Common myeloid progenitor, CD34-positive (primary cell): ENCODE results near the gene MAGIX.
"Not testable (repeated sequence)": the region's sequence is repeated elsewhere in the genome, so short reads cannot be mapped to it uniquely, and the experiment has no call there.

Source experiments
- CTCF ChIA-PET: fragments of 350-600 bp; sonication (Branson Sonifier 250); formaldehyde crosslinking; loops from one replicate; lab custom pipeline; 2021; ENCODE audit warnings: antibody characterized with exemption; lab: Charles Lee
- POLR2A ChIA-PET: fragments of 350-600 bp; sonication (Branson Sonifier 250); formaldehyde crosslinking; loops from one replicate; lab custom pipeline; 2021; ENCODE audit warnings: antibody characterized with exemption; lab: Charles Lee
- DNase-seq, 3 donors: peaks; one replicate each; pipeline versions ENCODE4 v3.0.0 to v3.0.0-alpha.2; 2013
- H3K27ac ChIP-seq, 2 experiments: 1 replicate in 1 of 2; 2 replicates in 1 of 2; pipeline ENCODE4 v1.7.0; 2013; ENCODE audit warnings: inconsistent platforms in 2 of 2, low read length in 2 of 2, mild to moderate bottlenecking in 2 of 2, low read depth in 1 of 2, moderate library complexity in 1 of 2; ENCODE audit not compliant: severe bottlenecking in 2 of 2, insufficient read depth in 1 of 2, poor library complexity in 1 of 2
- H3K27me3 ChIP-seq, 5 experiments: replicated peaks in 2 of 5; 1 replicate in 3 of 5; 2 replicates in 2 of 5; pipeline versions ENCODE4 v1.6.1 to v1.7.0; 2013; ENCODE audit warnings: low read length in 4 of 5, mild to moderate bottlenecking in 2 of 5, moderate library complexity in 2 of 5, inconsistent platforms in 1 of 5; ENCODE audit not compliant: insufficient read depth in 5 of 5, control insufficient read depth in 4 of 5
- H3K36me3 ChIP-seq, 4 experiments: 1 replicate in 2 of 4; 2 replicates in 2 of 4; pipeline versions ENCODE4 v1.6.1 to v1.7.0; 2013; ENCODE audit warnings: low read length in 3 of 4, control low read depth in 1 of 4, mild to moderate bottlenecking in 1 of 4; ENCODE audit not compliant: control insufficient read depth in 4 of 4, insufficient read depth in 4 of 4
- H3K4me1 ChIP-seq, 4 experiments: 1 replicate in 3 of 4; 2 replicates in 1 of 4; pipeline versions ENCODE4 v1.6.1 to v1.7.1; 2013; ENCODE audit warnings: low read length in 3 of 4, mild to moderate bottlenecking in 3 of 4, control low read depth in 1 of 4, inconsistent platforms in 1 of 4, moderate library complexity in 1 of 4; ENCODE audit not compliant: control insufficient read depth in 4 of 4, insufficient read depth in 4 of 4; ENCODE audit errors: control extremely low read depth in 1 of 4
- H3K4me3 ChIP-seq, 7 experiments: 1 replicate in 4 of 7; 2 replicates in 3 of 7; pipeline versions ENCODE4 v1.5.1 to v1.7.0; 2013; ENCODE audit warnings: mild to moderate bottlenecking in 7 of 7, low read length in 6 of 7, moderate library complexity in 6 of 7, inconsistent platforms in 2 of 7, low read depth in 2 of 7, control low read depth in 1 of 7; ENCODE audit not compliant: insufficient read depth in 4 of 7, control insufficient read depth in 1 of 7; ENCODE audit errors: extremely low read depth in 1 of 7
- H3K9me3 ChIP-seq, 5 experiments: 1 replicate in 4 of 5; 2 replicates in 1 of 5; pipeline versions ENCODE4 v1.6.1 to v1.7.1; 2013; ENCODE audit warnings: low read length in 4 of 5, mild to moderate bottlenecking in 2 of 5, inconsistent platforms in 1 of 5, low read depth in 1 of 5, moderate library complexity in 1 of 5; ENCODE audit not compliant: control insufficient read depth in 4 of 5, insufficient read depth in 2 of 5; ENCODE audit errors: control extremely low read depth in 1 of 5
- WGBS: methylation state at CpG from one replicate; pipeline ENCODE4 v1.1.5; 2013; ENCODE audit not compliant: insufficient coverage; 5-methylcytosine and 5-hydroxymethylcytosine counted together

Gene MAGIX

DNA sequence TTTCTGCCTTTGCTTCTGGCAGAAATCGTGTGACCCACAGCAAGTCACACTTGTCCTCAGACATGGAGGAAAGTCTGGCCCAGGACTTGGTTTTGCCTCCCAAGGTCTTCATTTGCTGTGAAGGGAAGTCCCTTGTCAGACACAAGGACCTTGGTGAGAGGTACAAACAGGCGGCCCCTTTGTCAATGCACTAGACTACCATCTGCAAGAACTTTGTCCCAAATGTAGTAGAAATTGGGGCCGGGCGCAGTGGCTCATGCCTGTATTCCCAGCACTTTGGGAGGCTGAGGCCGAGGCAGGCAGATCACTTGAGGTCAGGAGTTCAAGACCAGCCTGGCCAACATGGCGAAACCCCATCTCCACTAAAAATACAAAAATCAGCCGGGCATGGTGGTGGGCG is 11.0 kb downstream of the MAGIX start:
- DNase-seq, H3K9me3 ChIP-seq, H3K27me3 ChIP-seq, H3K27ac ChIP-seq, POLR2A ChIA-PET: not testable (repeated sequence)
- WGBS, result 90% methylated on average over 5 of the region's 8 CpGs
- peaks cover 0 to 36% (median 10%) of the 10 kb centered on the region in 4 experiments for H3K36me3 ChIP-seq
- peak overlapping the region in 2 of 7 experiments; percentile 77 to 82 for H3K4me3 ChIP-seq
- CTCF ChIA-PET, result interaction anchor here (1.1 to 1.8 kb wide), 4 partner anchors 9 to 28 kb away, joined by 3 to 6 read pairs (median 4); no protein-coding TSS in a partner anchor
- peaks cover 3 to 52% (median 26%) of the 10 kb centered on the region in 4 experiments for H3K4me1 ChIP-seq

- CTCF ChIA-PET, result interaction anchor here (1.0 to 1.8 kb wide), 5 partner anchors 16 to 54 kb away, joined by 3 to 6 read pairs (median 4); no protein-coding TSS in a partner anchor
Observed at GRCh38 chrX:49174723-49175122, 12.2 kb downstream of the MAGIX start.

DNA sequence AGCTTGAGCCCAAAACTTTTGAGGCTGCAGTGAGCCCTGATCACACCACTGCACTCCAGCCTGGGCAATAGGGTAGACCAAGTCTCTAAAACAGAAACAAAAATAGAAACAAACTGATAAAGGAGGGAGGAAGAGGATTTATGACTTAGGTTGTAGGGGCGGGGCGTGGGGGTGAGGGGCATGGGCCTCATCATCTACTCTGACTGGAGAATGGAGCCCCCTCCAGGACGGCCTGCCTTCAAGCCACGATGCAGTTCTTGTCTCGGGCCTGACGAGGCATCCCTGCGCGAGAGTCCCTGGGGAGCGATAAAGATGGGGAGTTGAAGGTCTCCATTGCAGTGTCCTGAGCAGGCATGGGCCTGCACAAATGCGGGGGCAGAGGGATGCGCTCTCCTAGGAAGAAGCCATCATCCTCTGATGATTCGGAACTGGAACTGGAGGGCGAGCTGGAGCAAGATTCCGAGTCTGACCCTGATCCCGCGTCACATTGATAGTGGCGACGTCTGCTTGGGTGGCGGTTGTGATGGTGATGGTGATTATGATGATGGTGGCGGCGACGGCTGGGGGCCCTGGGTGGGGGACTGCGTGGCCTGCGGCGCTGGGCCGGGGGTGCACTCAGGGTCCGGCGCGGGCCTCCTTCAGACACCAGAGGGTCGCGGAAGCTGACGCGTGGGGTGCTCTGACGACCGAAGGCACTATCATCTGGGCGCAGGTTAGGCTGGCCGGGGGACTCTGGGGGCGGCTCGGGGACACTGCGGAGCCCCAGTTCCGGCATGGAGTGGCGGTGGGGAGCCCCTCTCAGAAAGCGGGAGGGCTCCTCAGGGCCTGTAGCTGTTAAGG is 13.1 kb downstream of the MAGIX start:
- Histone ChIP-seq H3K27ac (no peak overlapping the region), H3K4me1 (peaks cover 3 to 43% (median 24%) of the 10 kb centered on the region in 4 experiments), H3K27me3 (no peaks in the 10 kb centered on the region), H3K36me3 (peaks cover 0 to 51% (median 18%) of the 10 kb centered on the region in 4 experiments), H3K4me3 (no peak overlapping the region), H3K9me3 (peaks cover 0 to 5% (median 0%) of the 10 kb centered on the region in 5 experiments)
- ChIA-PET POLR2A (interaction anchor here (2.0 kb wide), 1 partner anchor 9 kb away, joined by 6 read pairs; no protein-coding TSS in a partner anchor), CTCF (interaction anchor here (0.6 to 1.9 kb wide), 7 partner anchors 9 to 55 kb away, joined by 3 to 12 read pairs (median 4); no protein-coding TSS in a partner anchor)
- WGBS, result 88% methylated on average over 36 of the region's 43 CpGs
- peak in 1 of 3 donors; percentile 43 for DNase-seq

More at GRCh38 chrX:49174723-49175122, 12.2 kb downstream of the MAGIX start:
- peaks cover 0 to 5% (median 0%) of the 10 kb centered on the region in 5 experiments for H3K9me3 ChIP-seq
- H3K27me3 ChIP-seq, result no peaks in the 10 kb centered on the region
- H3K27ac ChIP-seq, result no peak overlapping the region
- H3K36me3 ChIP-seq, result peaks cover 0 to 47% (median 16%) of the 10 kb centered on the region in 4 experiments
- POLR2A ChIA-PET, result interaction anchor here (2.0 kb wide), 1 partner anchor 8 kb away, joined by 6 read pairs; no protein-coding TSS in a partner anchor
- peaks cover 3 to 44% (median 24%) of the 10 kb centered on the region in 4 experiments for H3K4me1 ChIP-seq
- H3K4me3 ChIP-seq, result no peak overlapping the region
- DNase-seq, result no peak
- no CpG with 5 or more reads among the region's 3 CpGs for WGBS

- POLR2A ChIA-PET, result interaction anchor here (1.0 to 2.0 kb wide), 3 partner anchors 10 to 14 kb away, joined by 3 to 7 read pairs (median 6); no protein-coding TSS in a partner anchor
- CTCF ChIA-PET, result interaction anchor here (0.9 to 1.9 kb wide), 7 partner anchors 10 to 50 kb away, joined by 3 to 12 read pairs (median 3); partner anchors contain the start of gene MAGIX
- DNase-seq, result no peak
- Histone ChIP-seq H3K9me3 (peaks cover 0 to 3% (median 0%) of the 10 kb centered on the region in 5 experiments), H3K4me1 (peaks cover 3 to 40% (median 23%) of the 10 kb centered on the region in 4 experiments), H3K36me3 (peaks cover 0 to 51% (median 19%) of the 10 kb centered on the region in 4 experiments), H3K27ac (no peak overlapping the region), H3K27me3 (no peaks in the 10 kb centered on the region), H3K4me3 (peak overlapping the region in 1 of 7 experiments; percentile 5)
- WGBS, result 71% methylated on average over 26 of the region's 27 CpGs
Observed at GRCh38 chrX:49176421-49177326, 14.1 kb downstream of the MAGIX start.

- Histone ChIP-seq H3K27ac (no peak overlapping the region), H3K36me3 (peaks cover 2 to 51% (median 21%) of the 10 kb centered on the region in 4 experiments), H3K4me1 (peaks cover 3 to 37% (median 22%) of the 10 kb centered on the region in 4 experiments), H3K9me3 (no peaks in the 10 kb centered on the region), H3K27me3 (no peaks in the 10 kb centered on the region), H3K4me3 (no peak overlapping the region)
- CTCF ChIA-PET, result interaction anchor here (0.9 to 1.9 kb wide), 8 partner anchors 9 to 50 kb away, joined by 3 to 12 read pairs (median 3); partner anchors contain the start of gene MAGIX
- peak; percentile 54 to 73 (median 72) for DNase-seq
- POLR2A ChIA-PET, result interaction anchor here (1.0 to 1.3 kb wide), 2 partner anchors 10 to 14 kb away, joined by 3 to 7 read pairs; no protein-coding TSS in a partner anchor
- WGBS, result 73% methylated on average over 2 of the region's 4 CpGs
Observed at GRCh38 chrX:49177338-49177833, 14.8 kb downstream of the MAGIX start.

DNA sequence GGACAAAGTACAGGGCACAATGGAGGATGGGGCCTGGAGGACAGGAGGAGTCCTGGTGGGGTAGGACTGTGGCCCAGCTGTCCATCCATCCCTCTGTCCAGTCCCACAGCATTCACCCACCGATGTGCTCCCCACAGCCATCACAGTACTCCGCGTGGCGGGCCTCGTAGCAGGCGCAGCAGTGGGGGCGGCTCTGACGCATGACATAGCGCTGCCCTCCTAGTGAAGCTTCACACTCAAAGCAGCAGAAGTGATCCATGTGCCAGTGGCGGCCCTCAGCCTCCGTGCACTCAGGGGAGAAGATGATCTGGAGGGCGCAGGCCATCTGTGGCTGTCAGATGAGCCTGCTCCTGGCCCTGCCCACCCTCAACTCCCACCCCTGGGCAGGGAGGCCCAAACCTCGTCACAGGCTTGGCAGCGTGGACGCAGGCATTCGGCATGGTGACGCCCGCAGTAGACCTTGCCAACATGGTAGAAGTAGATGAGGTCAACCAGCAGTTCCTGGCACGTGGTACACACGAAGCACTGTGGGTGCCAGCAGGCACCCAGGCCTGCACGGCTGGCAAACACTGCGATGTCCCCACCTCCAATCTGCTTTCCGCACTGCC is 15.4 kb downstream of the MAGIX start:
- no peak overlapping the region for H3K4me3 ChIP-seq
- WGBS, result 91% methylated on average over 22 of the region's 23 CpGs
- ChIA-PET POLR2A (interaction anchor here (1.3 kb wide), 1 partner anchor 11 kb away, joined by 7 read pairs; no protein-coding TSS in a partner anchor), CTCF (interaction anchor here (0.9 to 1.9 kb wide), 8 partner anchors 11 to 76 kb away, joined by 3 to 12 read pairs (median 3); partner anchors contain the start of gene MAGIX)
- H3K36me3 ChIP-seq, result peaks cover 4 to 49% (median 22%) of the 10 kb centered on the region in 4 experiments
- H3K27ac ChIP-seq, result no peak overlapping the region
- H3K4me1 ChIP-seq, result peaks cover under 1 to 34% (median 17%) of the 10 kb centered on the region in 4 experiments
- DNase-seq, result no peak
- no peaks in the 10 kb centered on the region for H3K27me3 ChIP-seq
- no peaks in the 10 kb centered on the region for H3K9me3 ChIP-seq
